Daoy (cell line): Measurements from ENCODE around the gene PSD2. TPM values are rescaled to one million over a fixed set of nuclear protein-coding genes. Genes with fewer than 3 reads are reported as not detected.

Source experiments
- DNase-seq: peaks from one replicate; pipeline ENCODE4 v3.0.0-alpha.2; 2015; ENCODE audit warnings: low read depth
- total RNA-seq: library from RNA; depleted of rRNA; stranded (reverse); fragments of >200 nt; shearing (Covaris generic); gene quantifications from 2 replicates; pipeline ENCODE4 v1.2.3, GENCODE V29; 2014; rRNA removed

The PSD2 gene
- 0.18 and 0.40 TPM in 2 replicates for total RNA-seq

GRCh38 chr5:139795074-139796001 lies at the start of gene PSD2:
Gene PSD2, plus strand, starts transcription at chr5:139795808. Its CDS starts 13,633 bp downstream, at chr5:139809441.
- DNase-seq = peak; percentile 62

DNA sequence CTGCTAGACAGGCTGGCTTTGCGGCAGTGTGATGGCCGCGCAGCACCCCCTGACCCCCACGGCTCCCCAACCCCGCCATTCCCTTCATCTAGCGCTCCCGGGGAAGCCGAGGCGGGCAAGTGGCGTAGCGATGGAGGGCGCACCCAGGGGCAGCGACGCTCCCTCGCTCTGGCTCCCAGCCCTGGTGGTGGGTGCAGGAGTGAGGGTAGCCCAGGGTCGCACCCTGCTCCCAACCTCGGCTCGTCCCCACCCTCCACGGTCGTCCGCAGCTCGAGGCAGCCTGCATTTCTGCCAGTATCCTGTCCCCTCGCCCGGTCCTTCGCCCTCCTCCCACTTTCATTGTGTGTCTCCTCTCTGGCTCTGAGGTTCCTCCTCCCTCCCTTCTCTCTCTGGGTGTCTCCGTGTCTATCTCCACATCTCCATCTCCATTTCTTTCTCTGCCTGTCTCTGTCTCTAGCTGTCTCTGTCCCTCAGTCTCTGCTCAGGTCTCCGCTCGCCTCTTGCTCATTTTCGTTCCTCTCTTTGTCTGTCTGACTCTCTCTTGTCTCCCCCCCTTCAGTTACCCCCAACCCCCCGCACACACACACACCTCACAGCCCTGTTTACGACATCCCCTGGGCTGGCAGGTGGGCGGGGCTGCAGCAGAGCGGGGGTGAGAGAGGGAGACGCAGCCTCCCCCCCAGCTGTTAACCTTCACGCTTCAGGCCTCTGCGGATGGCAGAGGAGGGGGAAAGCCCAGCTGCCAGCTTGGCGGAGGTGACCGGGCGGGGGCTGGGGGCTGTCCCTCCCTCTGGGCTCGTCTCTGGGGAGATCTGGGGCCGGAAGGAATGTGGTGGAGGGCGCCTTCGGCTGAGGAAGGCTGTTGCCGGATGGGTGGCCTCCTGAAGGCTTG lies 48.7 kb upstream of the PSD2 start:
- DNase-seq = peak; percentile 91

- peak; percentile 68 for DNase-seq
Measured at GRCh38 chr5:139747583-139748504, 47.8 kb upstream of the PSD2 start.

DNA sequence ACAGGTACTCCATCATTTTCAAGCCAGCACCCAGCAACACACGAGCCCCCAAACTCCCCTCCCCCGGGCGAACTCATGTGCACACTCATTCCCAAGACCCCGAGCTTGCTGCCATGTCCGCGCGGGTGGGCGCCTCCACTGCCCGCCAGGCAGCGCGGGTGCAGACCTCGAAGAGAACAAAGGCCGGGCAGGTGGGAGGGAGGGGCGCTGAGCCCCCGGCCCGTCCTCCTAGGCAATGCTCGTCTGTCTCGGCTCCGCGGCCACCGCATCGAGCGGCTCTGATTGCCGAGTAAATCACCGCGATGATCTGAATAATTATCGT lies 47.1 kb upstream of the PSD2 start:
- DNase-seq = no peak

DNA sequence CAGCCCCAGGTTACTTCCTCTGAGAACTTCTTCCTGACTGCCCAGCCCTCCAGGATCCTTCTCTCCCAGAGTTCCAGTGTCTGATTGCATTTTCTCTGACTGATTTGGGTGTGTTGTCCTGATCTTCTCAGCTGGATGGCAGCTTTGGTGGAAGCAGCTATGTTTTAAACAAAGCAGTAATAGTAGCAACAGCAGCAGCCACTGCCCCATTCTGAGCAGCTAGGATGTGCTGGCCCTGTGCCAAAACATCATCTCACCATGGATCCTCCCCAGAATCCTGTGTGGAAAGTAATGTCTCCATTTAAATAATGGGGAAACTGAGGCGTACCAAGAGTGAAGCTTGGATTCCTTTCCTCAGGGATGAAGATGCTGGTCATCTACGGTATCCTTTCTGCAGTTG lies 46.4 kb upstream of the PSD2 start:
- DNase-seq = no peak

DNA sequence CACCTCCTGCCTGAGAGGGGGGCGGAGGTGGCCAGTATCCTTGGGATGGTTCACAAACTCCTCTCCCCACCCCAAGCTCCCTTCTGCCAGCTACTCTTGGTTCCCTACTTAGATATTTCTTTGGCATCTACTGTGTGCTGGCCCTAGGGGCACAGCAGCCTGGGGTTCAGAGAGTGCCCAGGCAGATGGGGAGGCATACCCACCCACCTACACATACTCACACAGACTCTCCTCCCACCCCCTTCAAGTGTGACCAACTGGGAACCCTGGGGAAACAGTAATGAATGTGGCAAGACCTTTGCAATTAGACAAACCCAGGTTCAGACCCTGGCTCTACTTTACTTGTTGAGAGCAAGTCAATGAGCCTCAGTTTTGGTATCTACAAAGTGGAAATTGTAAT lies 44.4 kb upstream of the PSD2 start:
- no peak for DNase-seq

- DNase-seq = peak; percentile 81
Measured at GRCh38 chr5:139752506-139753473, 42.8 kb upstream of the PSD2 start.

DNA sequence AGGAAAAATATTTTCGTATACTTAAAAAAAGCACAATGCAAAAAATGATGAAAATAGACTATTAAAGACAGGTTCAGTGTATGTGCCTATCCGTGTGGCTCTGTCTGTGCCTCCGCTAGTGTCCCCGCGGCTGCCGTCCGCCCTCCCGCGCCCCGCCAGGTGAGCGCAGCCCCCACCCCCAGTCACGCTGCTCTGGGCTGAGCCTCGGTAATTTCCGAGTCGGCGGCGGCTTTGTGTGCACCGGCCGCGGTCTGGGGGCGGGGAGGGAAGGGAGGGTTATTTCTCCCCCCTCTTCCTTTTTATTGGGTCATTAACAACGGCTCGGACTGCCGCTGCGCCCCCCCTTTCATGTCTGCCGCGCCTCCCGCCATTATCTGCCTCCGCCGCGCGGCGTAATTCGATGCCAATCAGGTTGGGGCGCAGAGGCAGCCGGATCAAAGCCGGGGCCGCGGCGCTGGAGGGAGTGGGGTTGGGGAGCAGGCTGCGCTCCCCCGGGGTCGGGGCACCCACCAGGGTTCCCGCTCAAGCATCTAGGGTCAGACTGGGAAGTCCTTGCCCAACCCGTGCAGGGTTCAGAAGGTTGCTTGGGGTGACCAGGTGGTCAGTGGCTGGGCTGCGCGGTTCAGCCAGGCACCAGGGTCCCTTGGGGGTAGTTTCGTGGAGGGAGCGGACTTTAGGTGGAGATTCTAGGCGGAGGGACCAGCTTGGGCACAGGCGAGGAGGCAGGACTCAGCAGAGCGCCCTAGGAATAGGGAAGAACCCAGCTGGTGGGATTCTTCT lies 39.5 kb upstream of the PSD2 start:
- no peak for DNase-seq

- no peak for DNase-seq
Measured at GRCh38 chr5:139756971-139757370, 38.6 kb upstream of the PSD2 start.

DNA sequence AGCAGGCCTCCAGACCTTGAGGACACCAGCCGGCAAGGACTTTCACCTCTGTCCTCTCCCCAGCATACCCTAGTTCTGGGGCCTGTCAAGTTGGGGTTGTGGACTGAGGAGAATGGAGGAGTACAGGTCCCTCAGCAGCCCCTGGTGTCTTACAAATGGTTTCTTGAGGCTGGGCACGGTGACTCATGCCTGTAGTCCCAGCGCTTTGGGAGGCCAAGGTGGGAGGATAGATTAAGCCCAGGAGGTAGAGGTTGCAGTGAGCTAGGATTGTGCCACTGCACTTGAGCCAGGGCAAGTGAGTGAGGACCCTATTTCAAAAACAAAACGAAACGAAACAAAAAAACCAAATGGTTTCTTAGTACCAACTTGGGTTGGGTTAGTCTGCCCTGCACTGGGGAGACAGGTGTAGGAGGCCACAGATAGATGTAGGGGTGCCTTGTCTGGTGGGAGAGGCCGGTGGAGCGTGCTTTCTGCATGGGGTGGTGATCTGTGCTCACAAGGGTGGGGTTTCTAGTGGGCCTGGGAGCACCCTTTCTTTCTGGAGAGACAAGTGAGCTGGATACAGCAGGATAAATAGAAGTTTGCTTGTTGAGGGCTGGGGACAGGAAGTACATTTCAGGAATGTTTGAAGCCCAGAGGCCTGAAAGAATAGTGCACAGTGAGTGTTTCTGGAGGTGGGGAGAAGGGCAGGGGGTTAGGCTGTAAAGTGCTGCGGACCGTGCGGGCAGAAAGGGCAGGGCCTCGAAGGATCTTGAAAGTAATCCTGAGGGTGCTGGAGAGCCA lies 37.7 kb upstream of the PSD2 start:
- no peak for DNase-seq

DNA sequence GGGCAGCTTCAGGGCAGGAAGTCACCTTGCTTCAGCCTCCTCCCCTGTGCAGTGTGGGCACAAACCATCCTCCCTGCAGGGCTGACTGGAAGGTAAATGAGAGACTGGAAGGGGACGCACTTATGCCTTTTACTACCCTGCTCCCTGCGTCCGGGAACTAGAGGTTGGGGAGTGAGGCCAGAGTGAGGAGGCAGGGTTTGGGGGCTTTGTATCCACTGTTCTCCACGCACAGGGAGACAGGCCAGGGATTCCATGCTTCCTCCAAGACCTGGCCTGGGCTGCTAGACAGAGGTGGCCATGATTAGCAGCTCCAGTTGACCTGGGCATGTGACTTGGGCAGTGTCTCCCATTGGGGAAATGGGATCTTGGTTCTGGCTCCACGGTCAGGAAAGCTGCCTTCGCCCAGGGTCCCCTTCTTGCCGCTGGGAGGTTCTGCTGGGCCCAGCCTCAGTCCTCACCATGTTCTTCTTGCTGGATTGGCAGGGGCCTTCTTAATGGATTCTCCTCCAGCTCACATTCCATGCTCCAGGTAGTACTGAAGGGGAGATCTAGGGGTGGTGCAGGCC lies 37.0 kb upstream of the PSD2 start:
- no peak for DNase-seq

GRCh38 chr5:139759219-139759721 lies 36.3 kb upstream of the PSD2 start:
- DNase-seq = no peak

- peak; percentile 78 for DNase-seq
Measured at GRCh38 chr5:139760066-139761056, 35.2 kb upstream of the PSD2 start.

- no peak for DNase-seq
Measured at GRCh38 chr5:139761057-139761450, 34.6 kb upstream of the PSD2 start.

DNA sequence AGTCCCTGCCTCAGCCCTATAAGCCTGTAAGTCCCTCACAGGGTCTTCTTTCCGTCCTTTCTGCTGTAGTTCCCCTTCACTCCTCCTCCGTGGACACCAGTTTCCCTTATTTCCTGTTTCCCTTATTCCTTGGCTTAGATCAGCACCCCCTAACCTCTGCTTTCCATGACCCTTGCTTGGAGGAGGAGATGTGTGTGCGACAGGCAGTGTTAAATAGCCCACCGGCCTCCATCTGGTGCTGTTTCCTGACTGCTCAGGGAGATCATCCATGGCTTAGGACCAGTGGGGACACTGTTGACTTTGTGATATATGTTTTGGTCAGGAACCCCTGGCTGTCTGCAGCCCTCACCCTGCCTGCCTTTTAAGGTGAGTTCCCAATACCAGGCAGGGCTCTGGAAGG lies 34.1 kb upstream of the PSD2 start:
- DNase-seq = no peak

DNA sequence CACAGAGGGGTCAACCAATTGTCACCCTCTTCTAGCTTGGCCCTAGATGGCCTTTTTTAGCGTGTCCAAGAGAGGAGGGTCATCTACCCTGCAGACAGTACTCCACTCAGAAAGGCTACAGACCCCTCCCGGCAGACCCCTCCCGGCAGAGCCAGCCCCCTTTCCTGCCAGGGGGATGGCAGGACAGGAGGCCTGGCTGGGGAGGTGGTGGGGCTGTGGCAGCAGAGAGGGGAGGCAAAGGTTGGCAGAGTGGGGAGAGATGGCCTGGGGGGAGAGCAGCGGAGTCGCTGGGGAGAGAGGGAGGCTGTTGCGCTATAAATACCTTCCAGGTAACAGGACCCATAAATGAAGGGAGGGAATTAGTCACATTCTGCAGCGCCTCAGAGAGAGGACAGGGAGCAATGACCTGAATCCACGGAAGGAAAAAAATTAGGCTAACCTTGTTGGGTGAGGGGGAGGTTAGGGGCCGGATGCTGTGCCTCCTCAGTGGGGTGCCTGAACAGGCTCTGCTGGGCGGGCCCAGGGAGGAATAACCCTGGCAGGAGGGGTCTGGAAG lies 32.9 kb upstream of the PSD2 start:
- DNase-seq = no peak
